ENCODE measurements around the gene PTMS. TPM values are rescaled to one million over a fixed set of nuclear protein-coding genes. Genes with fewer than 3 reads are reported as not detected.
"Not testable (repeated sequence)": the region's sequence is repeated elsewhere in the genome, so short reads cannot be mapped to it uniquely, and the experiment has no call there.

Gene PTMS
- total RNA-seq, 1 donor from 2014 or later, result 864 TPM

DNA sequence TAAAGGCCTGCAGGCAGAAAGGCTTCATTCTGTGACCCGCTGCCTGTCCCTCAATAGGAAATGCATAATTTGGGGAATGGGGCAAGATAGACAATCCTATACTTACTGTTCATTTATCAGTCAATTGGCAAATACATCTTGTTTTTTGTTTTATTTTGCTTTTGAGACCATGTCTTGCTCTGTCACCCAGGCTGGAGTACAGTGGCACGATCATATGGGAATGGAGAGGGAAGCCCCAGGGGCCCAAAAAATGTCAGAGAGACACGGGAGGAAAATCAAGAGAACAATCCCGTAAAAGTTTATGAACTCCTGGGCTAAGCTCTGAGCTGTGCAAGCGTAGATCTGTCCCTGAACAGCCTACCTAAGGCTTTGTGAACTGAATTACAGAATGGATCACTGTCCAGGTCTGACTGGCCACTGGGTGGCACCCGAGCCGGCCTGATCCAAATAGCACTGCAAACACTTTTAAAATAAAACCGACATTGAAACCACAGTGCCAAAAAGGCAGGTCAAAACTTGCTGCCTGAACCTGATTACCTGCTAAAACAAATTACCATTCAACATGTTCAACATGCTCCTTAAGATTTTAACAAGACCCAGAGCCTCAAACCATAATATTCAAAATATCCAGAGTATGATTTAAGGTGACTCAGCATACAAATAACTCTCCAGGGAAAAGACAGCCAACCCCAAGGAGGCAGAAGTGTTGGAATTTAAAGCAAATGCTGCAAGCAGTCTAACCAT is 30.5 kb upstream of the PTMS start:
- peak; percentile 52 for DNase-seq (ENCODE audit: low spot score)
- Mint-ChIP-seq H3K4me3 (ENCODE audit: unreplicated experiment) (no peak overlapping the region), H3K9me3 (ENCODE audit: unreplicated experiment) (no peaks in the 10 kb centered on the region), H3K27ac (ENCODE audit: unreplicated experiment) (no peak overlapping the region), H3K27me3 (ENCODE audit: unreplicated experiment) (peaks cover 3% of the 10 kb centered on the region), H3K4me1 (ENCODE audit: unreplicated experiment) (no peaks in the 10 kb centered on the region), H3K36me3 (ENCODE audit: low read depth, unreplicated experiment) (peaks cover 9% of the 10 kb centered on the region)
- peak; percentile 25 for TF ChIP-seq CTCF (IDR thresholded peaks at IDR 0.05; ENCODE audit: unreplicated experiment)

- H3K9me3 Mint-ChIP-seq (ENCODE audit: unreplicated experiment), result no peaks in the 10 kb centered on the region
- H3K4me3 Mint-ChIP-seq (ENCODE audit: unreplicated experiment), result no peak overlapping the region
- no peaks in the 10 kb centered on the region for H3K27me3 Mint-ChIP-seq (ENCODE audit: unreplicated experiment)
- TF ChIP-seq CTCF (IDR thresholded peaks at IDR 0.05; ENCODE audit: unreplicated experiment), result no peak
- H3K27ac Mint-ChIP-seq (ENCODE audit: unreplicated experiment), result no peak overlapping the region
- no peak for DNase-seq (ENCODE audit: low spot score)
- H3K4me1 Mint-ChIP-seq (ENCODE audit: unreplicated experiment), result no peaks in the 10 kb centered on the region
- no peaks in the 10 kb centered on the region for H3K36me3 Mint-ChIP-seq (ENCODE audit: low read depth, unreplicated experiment)
Observed at GRCh38 chr12:6736754-6737153, 29.4 kb upstream of the PTMS start.

DNA sequence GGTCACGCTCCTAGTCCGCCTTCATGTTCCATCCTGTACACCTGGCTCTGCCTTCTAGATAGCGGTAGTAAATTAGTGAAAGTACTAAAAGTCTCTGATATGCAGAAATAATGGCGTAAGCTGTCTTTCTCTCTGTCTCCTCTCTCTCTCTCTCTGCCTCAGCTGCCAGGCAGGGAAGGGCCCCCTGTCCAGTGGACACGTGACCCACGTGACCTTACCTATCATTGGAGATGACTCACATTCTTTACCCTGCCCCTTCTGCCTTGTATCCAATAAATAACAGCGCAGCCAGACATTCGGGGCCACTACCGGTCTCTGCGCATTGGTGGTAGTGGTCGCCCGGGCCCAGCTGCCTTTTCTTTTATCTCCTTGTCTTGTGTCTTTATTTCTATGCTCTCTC is 24.1 kb upstream of the PTMS start:
- H3K4me3 Mint-ChIP-seq (ENCODE audit: unreplicated experiment); DNase-seq (ENCODE audit: low spot score); H3K27me3 Mint-ChIP-seq (ENCODE audit: unreplicated experiment); H3K9me3 Mint-ChIP-seq (ENCODE audit: unreplicated experiment): not testable (repeated sequence)
- H3K4me1 Mint-ChIP-seq (ENCODE audit: unreplicated experiment), result peaks cover 21% of the 10 kb centered on the region
- H3K27ac Mint-ChIP-seq (ENCODE audit: unreplicated experiment), result peak overlapping the region; percentile 20
- H3K36me3 Mint-ChIP-seq (ENCODE audit: low read depth, unreplicated experiment), result peaks cover 14% of the 10 kb centered on the region

DNA sequence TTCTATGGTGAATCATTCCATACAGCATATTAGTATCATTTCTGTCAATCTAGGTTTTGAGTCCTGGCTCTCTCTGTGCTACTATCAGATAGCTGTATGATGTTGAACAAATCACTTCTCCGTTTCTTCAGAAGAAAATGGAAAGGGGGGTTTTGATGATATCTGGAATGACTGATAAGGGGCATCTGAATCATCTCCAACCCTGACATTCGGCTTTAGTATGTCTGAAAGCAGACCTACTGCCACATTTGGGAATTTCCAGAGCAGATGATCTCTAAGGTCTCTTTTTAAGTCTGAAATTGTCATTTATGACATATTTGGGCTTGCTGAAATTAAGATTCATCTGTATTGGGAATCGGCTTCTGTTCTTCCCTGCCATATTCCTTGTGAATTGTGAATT is 23.3 kb upstream of the PTMS start:
- no peak for TF ChIP-seq CTCF (IDR thresholded peaks at IDR 0.05; ENCODE audit: unreplicated experiment)
- no peak for DNase-seq (ENCODE audit: low spot score)
- no peaks in the 10 kb centered on the region for H3K9me3 Mint-ChIP-seq (ENCODE audit: unreplicated experiment)
- H3K27ac Mint-ChIP-seq (ENCODE audit: unreplicated experiment), result no peak overlapping the region
- H3K27me3 Mint-ChIP-seq (ENCODE audit: unreplicated experiment), result peaks cover 8% of the 10 kb centered on the region
- H3K4me1 Mint-ChIP-seq (ENCODE audit: unreplicated experiment), result peaks cover 22% of the 10 kb centered on the region
- H3K36me3 Mint-ChIP-seq (ENCODE audit: low read depth, unreplicated experiment), result peaks cover 21% of the 10 kb centered on the region
- no peak overlapping the region for H3K4me3 Mint-ChIP-seq (ENCODE audit: unreplicated experiment)

- not testable (repeated sequence) for H3K27ac Mint-ChIP-seq (ENCODE audit: unreplicated experiment); H3K27me3 Mint-ChIP-seq (ENCODE audit: unreplicated experiment); H3K9me3 Mint-ChIP-seq (ENCODE audit: unreplicated experiment); DNase-seq (ENCODE audit: low spot score)
- Mint-ChIP-seq H3K36me3 (ENCODE audit: low read depth, unreplicated experiment) (peaks cover 26% of the 10 kb centered on the region), H3K4me1 (ENCODE audit: unreplicated experiment) (peaks cover 22% of the 10 kb centered on the region), H3K4me3 (ENCODE audit: unreplicated experiment) (peak overlapping the region; percentile 33)
Observed at GRCh38 chr12:6743300-6743699, 22.9 kb upstream of the PTMS start.

DNA sequence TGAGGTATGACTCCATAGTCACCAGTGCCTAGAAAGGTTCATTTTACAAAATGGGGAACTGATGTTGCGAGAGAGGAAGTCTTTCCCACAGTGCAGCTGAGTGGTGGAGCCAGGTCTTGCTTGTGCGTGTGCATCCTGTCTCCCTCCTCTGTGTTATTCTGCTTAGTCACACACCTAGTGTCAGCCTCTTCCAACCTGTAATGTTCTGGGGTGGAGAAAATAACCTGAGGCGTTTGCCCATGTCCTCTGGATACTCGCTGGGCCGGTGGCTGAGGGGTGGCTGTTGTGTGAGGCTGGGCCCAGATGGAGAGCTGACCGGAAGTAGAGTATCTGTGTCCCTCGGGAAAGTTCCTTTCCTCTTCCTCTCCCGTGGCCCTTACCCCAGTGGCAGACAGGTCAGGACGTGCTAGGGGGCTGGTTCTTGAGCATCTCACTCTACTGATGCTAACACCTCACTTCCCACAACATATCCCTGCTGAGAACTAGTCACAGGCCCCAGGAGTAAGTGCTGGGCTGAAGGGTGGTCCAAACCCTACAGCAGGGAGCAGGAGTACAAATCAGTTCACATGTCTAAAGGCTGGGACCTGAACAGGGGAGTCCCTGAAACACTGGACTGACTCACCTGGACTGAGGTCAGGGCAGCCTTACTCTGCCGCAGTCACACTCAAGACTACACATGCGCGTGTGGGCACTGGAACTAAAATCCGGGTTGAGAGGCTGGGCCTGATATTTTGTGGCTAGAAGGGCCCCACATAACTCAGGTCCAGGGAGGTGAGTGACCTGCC is 20.2 kb upstream of the PTMS start:
- peaks cover 37% of the 10 kb centered on the region for H3K36me3 Mint-ChIP-seq (ENCODE audit: low read depth, unreplicated experiment)
- peaks cover 9% of the 10 kb centered on the region for H3K27me3 Mint-ChIP-seq (ENCODE audit: unreplicated experiment)
- H3K4me1 Mint-ChIP-seq (ENCODE audit: unreplicated experiment), result peaks cover 24% of the 10 kb centered on the region
- no peak for TF ChIP-seq CTCF (IDR thresholded peaks at IDR 0.05; ENCODE audit: unreplicated experiment)
- H3K27ac Mint-ChIP-seq (ENCODE audit: unreplicated experiment), result peak overlapping the region; percentile 79
- H3K9me3 Mint-ChIP-seq (ENCODE audit: unreplicated experiment), result no peaks in the 10 kb centered on the region
- no peak for DNase-seq (ENCODE audit: low spot score)
- no peak overlapping the region for H3K4me3 Mint-ChIP-seq (ENCODE audit: unreplicated experiment)

Measured in endothelial cell (in vitro differentiated cells).